ENCODE data around the gene COQ2.
"Not testable (repeated sequence)": the region's sequence is repeated elsewhere in the genome, so short reads cannot be mapped to it uniquely, and the experiment has no call there.

DNA sequence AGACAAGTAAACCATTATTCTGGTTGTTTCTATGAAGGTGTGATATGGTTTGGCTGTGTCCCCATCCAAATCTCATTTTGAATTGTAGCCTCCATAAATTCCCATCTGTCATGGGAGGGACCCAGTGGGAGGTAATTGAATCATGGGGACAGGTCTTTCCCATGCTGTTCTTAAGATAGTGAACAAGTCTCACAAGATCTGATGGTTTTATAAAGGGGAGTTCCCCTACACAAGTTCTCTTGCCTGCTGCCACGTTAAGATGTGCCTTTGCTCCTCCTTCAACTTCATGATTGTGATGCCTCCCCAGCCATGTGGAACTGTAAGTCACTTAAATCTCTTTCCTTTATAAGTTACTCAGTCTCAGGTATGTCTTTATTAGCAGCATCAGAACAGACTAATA is 3.8 kb upstream of the COQ2 start:
- TF ChIP-seq, protein P1, sequence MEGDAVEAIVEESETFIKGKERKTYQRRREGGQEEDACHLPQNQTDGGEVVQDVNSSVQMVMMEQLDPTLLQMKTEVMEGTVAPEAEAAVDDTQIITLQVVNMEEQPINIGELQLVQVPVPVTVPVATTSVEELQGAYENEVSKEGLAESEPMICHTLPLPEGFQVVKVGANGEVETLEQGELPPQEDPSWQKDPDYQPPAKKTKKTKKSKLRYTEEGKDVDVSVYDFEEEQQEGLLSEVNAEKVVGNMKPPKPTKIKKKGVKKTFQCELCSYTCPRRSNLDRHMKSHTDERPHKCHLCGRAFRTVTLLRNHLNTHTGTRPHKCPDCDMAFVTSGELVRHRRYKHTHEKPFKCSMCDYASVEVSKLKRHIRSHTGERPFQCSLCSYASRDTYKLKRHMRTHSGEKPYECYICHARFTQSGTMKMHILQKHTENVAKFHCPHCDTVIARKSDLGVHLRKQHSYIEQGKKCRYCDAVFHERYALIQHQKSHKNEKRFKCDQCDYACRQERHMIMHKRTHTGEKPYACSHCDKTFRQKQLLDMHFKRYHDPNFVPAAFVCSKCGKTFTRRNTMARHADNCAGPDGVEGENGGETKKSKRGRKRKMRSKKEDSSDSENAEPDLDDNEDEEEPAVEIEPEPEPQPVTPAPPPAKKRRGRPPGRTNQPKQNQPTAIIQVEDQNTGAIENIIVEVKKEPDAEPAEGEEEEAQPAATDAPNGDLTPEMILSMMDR (optimal IDR thresholded peaks at IDR 0.05 in 1 of 3, IDR thresholded peaks at IDR 0.05 in 1 of 3, conservative IDR thresholded peaks at IDR 0.05 in 1 of 3; ENCODE audit: extremely low read depth in 1 of 3, insufficient read depth in 2 of 3, low read length in 3 of 3), result not testable (repeated sequence)
- not testable (repeated sequence) for TF ChIP-seq EZH2 (IDR thresholded peaks at IDR 0.05; ENCODE audit: low read length)
